Measurements from ENCODE around the gene GRIA3.
"Not testable (repeated sequence)": the region's sequence is repeated elsewhere in the genome, so short reads cannot be mapped to it uniquely, and the experiment has no call there.

Gene GRIA3

GRCh38 chrX:123277347-123277746, 93.3 kb downstream of the GRIA3 start:
- H3K27me3 ChIP-seq (ENCODE audit: control insufficient read depth, insufficient read depth, low read length), result no peaks in the 10 kb centered on the region
- no peak overlapping the region for H3K27ac ChIP-seq (ENCODE audit: low read length)
- H3K4me3 ChIP-seq (ENCODE audit: low read length), result no peak overlapping the region
- H3K9me3 ChIP-seq (ENCODE audit: control insufficient read depth, low read depth, low read length), result peaks cover 4% of the 10 kb centered on the region
- H3K9ac ChIP-seq (ENCODE audit: low read length), result no peak overlapping the region
- H3K4me1 ChIP-seq (ENCODE audit: control insufficient read depth, low read depth, low read length), result no peaks in the 10 kb centered on the region
- H3K36me3 ChIP-seq (ENCODE audit: control insufficient read depth, low read depth, low read length), result no peaks in the 10 kb centered on the region

GRCh38 chrX:123277821-123278220, 93.7 kb downstream of the GRIA3 start:
- Histone ChIP-seq H3K36me3 (ENCODE audit: control insufficient read depth, low read depth, low read length) (no peaks in the 10 kb centered on the region), H3K9ac (ENCODE audit: low read length) (no peak overlapping the region), H3K27me3 (ENCODE audit: control insufficient read depth, insufficient read depth, low read length) (no peaks in the 10 kb centered on the region), H3K27ac (ENCODE audit: low read length) (no peak overlapping the region), H3K4me1 (ENCODE audit: control insufficient read depth, low read depth, low read length) (no peaks in the 10 kb centered on the region), H3K9me3 (ENCODE audit: control insufficient read depth, low read depth, low read length) (peaks cover 4% of the 10 kb centered on the region), H3K4me3 (ENCODE audit: low read length) (no peak overlapping the region)

- no peaks in the 10 kb centered on the region for H3K27me3 ChIP-seq (ENCODE audit: control insufficient read depth, insufficient read depth, low read length)
- H3K36me3 ChIP-seq (ENCODE audit: control insufficient read depth, low read depth, low read length), result no peaks in the 10 kb centered on the region
- no peak overlapping the region for H3K4me3 ChIP-seq (ENCODE audit: low read length)
- H3K4me1 ChIP-seq (ENCODE audit: control insufficient read depth, low read depth, low read length), result no peaks in the 10 kb centered on the region
- peaks cover 4% of the 10 kb centered on the region for H3K9me3 ChIP-seq (ENCODE audit: control insufficient read depth, low read depth, low read length)
- H3K27ac ChIP-seq (ENCODE audit: low read length), result no peak overlapping the region
- no peak overlapping the region for H3K9ac ChIP-seq (ENCODE audit: low read length)
These were observed 98.2 kb downstream of the GRIA3 start for GRCh38 chrX:123282241-123282640.

- H3K27ac ChIP-seq (ENCODE audit: low read length); H3K9me3 ChIP-seq (ENCODE audit: control insufficient read depth, low read depth, low read length); H3K9ac ChIP-seq (ENCODE audit: low read length); H3K4me1 ChIP-seq (ENCODE audit: control insufficient read depth, low read depth, low read length); H3K27me3 ChIP-seq (ENCODE audit: control insufficient read depth, insufficient read depth, low read length); H3K4me3 ChIP-seq (ENCODE audit: low read length); H3K36me3 ChIP-seq (ENCODE audit: control insufficient read depth, low read depth, low read length): not testable (repeated sequence)
These were observed 99.3 kb downstream of the GRIA3 start for GRCh38 chrX:123283407-123283806.

GRCh38 chrX:123291623-123292022, 107.5 kb downstream of the GRIA3 start:
- Histone ChIP-seq H3K4me1 (ENCODE audit: control insufficient read depth, low read depth, low read length) (no peaks in the 10 kb centered on the region), H3K27ac (ENCODE audit: low read length) (no peak overlapping the region), H3K36me3 (ENCODE audit: control insufficient read depth, low read depth, low read length) (no peaks in the 10 kb centered on the region), H3K9me3 (ENCODE audit: control insufficient read depth, low read depth, low read length) (peaks cover 15% of the 10 kb centered on the region), H3K27me3 (ENCODE audit: control insufficient read depth, insufficient read depth, low read length) (no peaks in the 10 kb centered on the region), H3K4me3 (ENCODE audit: low read length) (no peak overlapping the region), H3K9ac (ENCODE audit: low read length) (no peak overlapping the region)

GRCh38 chrX:123298026-123298425, 113.9 kb downstream of the GRIA3 start:
- Histone ChIP-seq H3K4me1 (ENCODE audit: control insufficient read depth, low read depth, low read length) (no peaks in the 10 kb centered on the region), H3K9me3 (ENCODE audit: control insufficient read depth, low read depth, low read length) (peaks cover 14% of the 10 kb centered on the region), H3K9ac (ENCODE audit: low read length) (no peak overlapping the region), H3K27ac (ENCODE audit: low read length) (no peak overlapping the region), H3K27me3 (ENCODE audit: control insufficient read depth, insufficient read depth, low read length) (no peaks in the 10 kb centered on the region), H3K36me3 (ENCODE audit: control insufficient read depth, low read depth, low read length) (no peaks in the 10 kb centered on the region), H3K4me3 (ENCODE audit: low read length) (no peak overlapping the region)

GRCh38 chrX:123303429-123303828, 119.4 kb downstream of the GRIA3 start:
- H3K9me3 ChIP-seq (ENCODE audit: control insufficient read depth, low read depth, low read length), result peaks cover 7% of the 10 kb centered on the region
- H3K4me1 ChIP-seq (ENCODE audit: control insufficient read depth, low read depth, low read length), result no peaks in the 10 kb centered on the region
- no peak overlapping the region for H3K9ac ChIP-seq (ENCODE audit: low read length)
- no peaks in the 10 kb centered on the region for H3K27me3 ChIP-seq (ENCODE audit: control insufficient read depth, insufficient read depth, low read length)
- H3K4me3 ChIP-seq (ENCODE audit: low read length), result no peak overlapping the region
- H3K36me3 ChIP-seq (ENCODE audit: control insufficient read depth, low read depth, low read length), result no peaks in the 10 kb centered on the region
- no peak overlapping the region for H3K27ac ChIP-seq (ENCODE audit: low read length)

GRCh38 chrX:123308658-123309057, 124.6 kb downstream of the GRIA3 start:
- no peaks in the 10 kb centered on the region for H3K4me1 ChIP-seq (ENCODE audit: control insufficient read depth, low read depth, low read length)
- no peaks in the 10 kb centered on the region for H3K36me3 ChIP-seq (ENCODE audit: control insufficient read depth, low read depth, low read length)
- peaks cover 10% of the 10 kb centered on the region for H3K9me3 ChIP-seq (ENCODE audit: control insufficient read depth, low read depth, low read length)
- no peak overlapping the region for H3K4me3 ChIP-seq (ENCODE audit: low read length)
- no peak overlapping the region for H3K9ac ChIP-seq (ENCODE audit: low read length)
- no peaks in the 10 kb centered on the region for H3K27me3 ChIP-seq (ENCODE audit: control insufficient read depth, insufficient read depth, low read length)
- H3K27ac ChIP-seq (ENCODE audit: low read length), result no peak overlapping the region

- peaks cover 10% of the 10 kb centered on the region for H3K9me3 ChIP-seq (ENCODE audit: control insufficient read depth, low read depth, low read length)
- no peak overlapping the region for H3K4me3 ChIP-seq (ENCODE audit: low read length)
- no peaks in the 10 kb centered on the region for H3K27me3 ChIP-seq (ENCODE audit: control insufficient read depth, insufficient read depth, low read length)
- H3K9ac ChIP-seq (ENCODE audit: low read length), result no peak overlapping the region
- no peak overlapping the region for H3K27ac ChIP-seq (ENCODE audit: low read length)
- no peaks in the 10 kb centered on the region for H3K4me1 ChIP-seq (ENCODE audit: control insufficient read depth, low read depth, low read length)
- H3K36me3 ChIP-seq (ENCODE audit: control insufficient read depth, low read depth, low read length), result no peaks in the 10 kb centered on the region
These were observed 126.0 kb downstream of the GRIA3 start for GRCh38 chrX:123310112-123310511.

- no peaks in the 10 kb centered on the region for H3K4me1 ChIP-seq (ENCODE audit: control insufficient read depth, low read depth, low read length)
- H3K27me3 ChIP-seq (ENCODE audit: control insufficient read depth, insufficient read depth, low read length), result no peaks in the 10 kb centered on the region
- H3K36me3 ChIP-seq (ENCODE audit: control insufficient read depth, low read depth, low read length), result no peaks in the 10 kb centered on the region
- H3K9ac ChIP-seq (ENCODE audit: low read length), result no peak overlapping the region
- H3K9me3 ChIP-seq (ENCODE audit: control insufficient read depth, low read depth, low read length), result peaks cover 13% of the 10 kb centered on the region
- H3K27ac ChIP-seq (ENCODE audit: low read length), result no peak overlapping the region
- no peak overlapping the region for H3K4me3 ChIP-seq (ENCODE audit: low read length)
These were observed 127.4 kb downstream of the GRIA3 start for GRCh38 chrX:123311486-123311885.

- no peak overlapping the region for H3K9ac ChIP-seq (ENCODE audit: low read length)
- H3K36me3 ChIP-seq (ENCODE audit: control insufficient read depth, low read depth, low read length), result no peaks in the 10 kb centered on the region
- no peaks in the 10 kb centered on the region for H3K4me1 ChIP-seq (ENCODE audit: control insufficient read depth, low read depth, low read length)
- H3K4me3 ChIP-seq (ENCODE audit: low read length), result no peak overlapping the region
- H3K9me3 ChIP-seq (ENCODE audit: control insufficient read depth, low read depth, low read length), result peaks cover 13% of the 10 kb centered on the region
- H3K27me3 ChIP-seq (ENCODE audit: control insufficient read depth, insufficient read depth, low read length), result no peaks in the 10 kb centered on the region
- no peak overlapping the region for H3K27ac ChIP-seq (ENCODE audit: low read length)
These were observed 129.4 kb downstream of the GRIA3 start for GRCh38 chrX:123313486-123313885.

- Histone ChIP-seq H3K4me1 (ENCODE audit: control insufficient read depth, low read depth, low read length) (peaks cover 7% of the 10 kb centered on the region), H3K9me3 (ENCODE audit: control insufficient read depth, low read depth, low read length) (peaks cover 3% of the 10 kb centered on the region), H3K9ac (ENCODE audit: low read length) (no peak overlapping the region), H3K27me3 (ENCODE audit: control insufficient read depth, insufficient read depth, low read length) (no peaks in the 10 kb centered on the region), H3K36me3 (ENCODE audit: control insufficient read depth, low read depth, low read length) (no peaks in the 10 kb centered on the region), H3K27ac (ENCODE audit: low read length) (no peak overlapping the region), H3K4me3 (ENCODE audit: low read length) (no peak overlapping the region)
These were observed 136.5 kb downstream of the GRIA3 start for GRCh38 chrX:123320622-123321021.
